Ishikawa (cell line): ENCODE measurements around the gene SH3RF2.

ENCODE experiments used
- CEBPB ChIP-seq: IDR thresholded peaks from 2 replicates; pipeline ENCODE4 v1.6.1; 2012
- CREB1 ChIP-seq: IDR thresholded peaks from 2 replicates; pipeline ENCODE4 v1.6.1; 2012; ENCODE audit warnings: low read depth
- EGR1 ChIP-seq: IDR thresholded peaks from 2 replicates; pipeline ENCODE4 v1.6.1; 2012
- EP300 ChIP-seq: IDR thresholded peaks from 2 replicates; pipeline ENCODE4 v1.6.1; 2012; ENCODE audit warnings: borderline replicate concordance
- FOXM1 ChIP-seq: IDR thresholded peaks from 2 replicates; pipeline ENCODE4 v1.6.1; 2012; ENCODE audit warnings: low read depth, borderline replicate concordance
- NFIC ChIP-seq: IDR thresholded peaks from 2 replicates; pipeline ENCODE4 v1.6.1; 2012
- RAD21 ChIP-seq: IDR thresholded peaks from 2 replicates; pipeline ENCODE4 v1.6.1; 2012; ENCODE audit warnings: low read depth
- REST ChIP-seq: IDR thresholded peaks from 2 replicates; pipeline ENCODE4 v1.6.1; 2012; ENCODE audit warnings: low read depth, mild to moderate bottlenecking
- TAF1 ChIP-seq: IDR thresholded peaks from 2 replicates; pipeline ENCODE4 v1.6.1; 2012; ENCODE audit warnings: low read depth, mild to moderate bottlenecking
- TCF12 ChIP-seq: IDR thresholded peaks from 2 replicates; pipeline ENCODE4 v1.6.1; 2012; ENCODE audit warnings: low read depth
- TEAD4 ChIP-seq: IDR thresholded peaks from 2 replicates; pipeline ENCODE4 v1.6.1; 2012
- USF1 ChIP-seq: IDR thresholded peaks from 2 replicates; pipeline ENCODE4 v1.6.1; 2012
- YY1 ChIP-seq: IDR thresholded peaks from 2 replicates; pipeline ENCODE4 v1.6.1; 2012; ENCODE audit warnings: low read depth
- ZBTB7A ChIP-seq: IDR thresholded peaks from 2 replicates; pipeline ENCODE4 v1.6.1; 2012; ENCODE audit warnings: low read depth
- TF ChIP-seq, protein P1 (sequence below): IDR thresholded peaks from 2 replicates; pipeline ENCODE4 v1.6.1; 2012

SH3RF2 gene

GRCh38 chr5:145913701-145914100 is 22.7 kb upstream of the SH3RF2 start:
- TF ChIP-seq TEAD4, result no peak
- TF ChIP-seq YY1, result no peak
- no peak for TF ChIP-seq NFIC
- TF ChIP-seq EGR1, result no peak
- TF ChIP-seq USF1, result no peak
- TF ChIP-seq CREB1, result no peak
- no peak for TF ChIP-seq TCF12
- no peak for TF ChIP-seq RAD21
- no peak for TF ChIP-seq EP300
- no peak for TF ChIP-seq FOXM1
- TF ChIP-seq, protein P1, sequence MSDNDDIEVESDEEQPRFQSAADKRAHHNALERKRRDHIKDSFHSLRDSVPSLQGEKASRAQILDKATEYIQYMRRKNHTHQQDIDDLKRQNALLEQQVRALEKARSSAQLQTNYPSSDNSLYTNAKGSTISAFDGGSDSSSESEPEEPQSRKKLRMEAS, result no peak
- no peak for TF ChIP-seq CEBPB
- no peak for TF ChIP-seq TAF1
- TF ChIP-seq REST, result no peak
- TF ChIP-seq ZBTB7A, result no peak

GRCh38 chr5:145915970-145916638 is 20.3 kb upstream of the SH3RF2 start:
- TF ChIP-seq REST, result no peak
- TF ChIP-seq ZBTB7A, result no peak
- no peak for TF ChIP-seq YY1
- no peak for TF ChIP-seq CEBPB
- no peak for TF ChIP-seq EGR1
- no peak for TF ChIP-seq TEAD4
- TF ChIP-seq, protein P1, result no peak
- no peak for TF ChIP-seq FOXM1
- TF ChIP-seq EP300, result no peak
- no peak for TF ChIP-seq RAD21
- TF ChIP-seq USF1, result no peak
- no peak for TF ChIP-seq TAF1
- no peak for TF ChIP-seq TCF12
- TF ChIP-seq NFIC, result no peak
- no peak for TF ChIP-seq CREB1

- TF ChIP-seq TAF1 (no peak), YY1 (no peak), RAD21 (no peak), CEBPB (no peak), USF1 (no peak), TCF12 (no peak)
Observed at GRCh38 chr5:145917288-145917687, 19.1 kb upstream of the SH3RF2 start.

GRCh38 chr5:145918397-145918796 is 18.0 kb upstream of the SH3RF2 start:
- no peak for TF ChIP-seq TAF1
- TF ChIP-seq TCF12, result no peak
- no peak for TF ChIP-seq NFIC
- no peak for TF ChIP-seq REST
- no peak for TF ChIP-seq EP300
